GM12878 (cell line): ENCODE measurements around the gene CEP63. TPM values are rescaled to one million over a fixed set of nuclear protein-coding genes. Genes with fewer than 3 reads are reported as not detected.
A peak's percentile ranks its signal among the peaks of the same experiment; 100 is the strongest.

Source experiments
- BHLHE40 ChIP-seq, 2 experiments: fragments of 450-650 bp in 1 of 2; IDR thresholded peaks; 2 replicates each; pipeline ENCODE4 v1.6.1; 2011 to 2017; ENCODE audit warnings: low read depth in 2 of 2, borderline replicate concordance in 1 of 2, improper control_type of control experiment in 1 of 2, low read length in 1 of 2, mild to moderate bottlenecking in 1 of 2
- BMI1 ChIP-seq: fragments of 450-650 bp; IDR thresholded peaks from 2 replicates; pipeline ENCODE4 v1.6.1; 2016; ENCODE audit warnings: mild to moderate bottlenecking, moderate library complexity, borderline replicate concordance
- BRCA1 ChIP-seq: IDR thresholded peaks from 2 replicates; pipeline ENCODE4 v1.6.1; 2011; ENCODE audit warnings: low read depth, low read length, improper control_type of control experiment
- CHD1 ChIP-seq: IDR thresholded peaks from 2 replicates; pipeline ENCODE4 v1.6.1; 2012; ENCODE audit warnings: low read depth, low read length, improper control_type of control experiment
- CHD4 ChIP-seq: fragments of 200-600 bp; sonication (generic); IDR thresholded peaks from 2 replicates; pipeline ENCODE4 v1.6.1; 2016; ENCODE audit warnings: mild to moderate bottlenecking
- E4F1 ChIP-seq: fragments of 450-650 bp; IDR thresholded peaks from 2 replicates; pipeline ENCODE4 v1.6.1; 2018; ENCODE audit warnings: borderline replicate concordance, mild to moderate bottlenecking; ENCODE audit not compliant: partially characterized antibody
- ESRRA ChIP-seq: IDR thresholded peaks from 2 replicates; pipeline ENCODE4 v1.6.1; 2012; ENCODE audit warnings: mild to moderate bottlenecking, low read length, improper control_type of control experiment
- EZH2 ChIP-seq: IDR thresholded peaks from 2 replicates; pipeline ENCODE4 v1.6.1; 2012; ENCODE audit warnings: low read depth, mild to moderate bottlenecking, control low read depth, inconsistent platforms, low read length, borderline replicate concordance; ENCODE audit not compliant: control insufficient read depth
- GATAD2B ChIP-seq: fragments of 450-650 bp; conservative IDR thresholded peaks from 2 replicates; pipeline ENCODE4 v1.6.1; 2017; ENCODE audit warnings: low read depth, mild to moderate bottlenecking, moderate library complexity
- HCFC1 ChIP-seq: fragments of 150-350 bp; IDR thresholded peaks from 2 replicates; pipeline ENCODE4 v1.6.1; 2014; ENCODE audit warnings: low read length
- HDAC6 ChIP-seq: fragments of 200-600 bp; sonication (generic); IDR thresholded peaks from one replicate; pipeline ENCODE4 v1.8.0; 2017; ENCODE audit warnings: antibody characterized with exemption; ENCODE audit not compliant: unreplicated experiment
- JUNB ChIP-seq: IDR thresholded peaks from 2 replicates; pipeline ENCODE4 v1.6.1; 2016; ENCODE audit warnings: antibody characterized with exemption, mild to moderate bottlenecking
- MLLT1 ChIP-seq: fragments of 450-650 bp; IDR thresholded peaks from 2 replicates; pipeline ENCODE4 v1.6.1; 2016; ENCODE audit warnings: mild to moderate bottlenecking
- MXI1 ChIP-seq: fragments of 150-350 bp; IDR thresholded peaks from 2 replicates; pipeline ENCODE4 v1.6.1; 2011; ENCODE audit warnings: low read depth, mild to moderate bottlenecking, inconsistent platforms, low read length, improper control_type of control experiment
- NFIC ChIP-seq: IDR thresholded peaks from 2 replicates; pipeline ENCODE4 v1.6.1; 2012; ENCODE audit warnings: low read depth, mild to moderate bottlenecking, inconsistent platforms, low read length, moderate library complexity
- PML ChIP-seq: IDR thresholded peaks from 2 replicates; pipeline ENCODE4 v1.6.1; 2012; ENCODE audit warnings: low read length, inconsistent platforms
- POLR2A ChIP-seq: IDR thresholded peaks from 2 replicates; pipeline ENCODE4 v1.6.1; 2011; ENCODE audit warnings: low read depth, mild to moderate bottlenecking, low read length
- RELA ChIP-seq: fragments of 450-650 bp; IDR thresholded peaks from 2 replicates; pipeline ENCODE4 v1.8.0; 2014; ENCODE audit warnings: borderline replicate concordance; ENCODE audit not compliant: partially characterized antibody
- RFX5 ChIP-seq: IDR thresholded peaks from 2 replicates; pipeline ENCODE4 v1.6.1; 2011; ENCODE audit warnings: low read depth, low read length, improper control_type of control experiment
- SIN3A ChIP-seq: IDR thresholded peaks from 2 replicates; pipeline ENCODE4 v1.6.1; 2012; ENCODE audit warnings: low read depth, low read length, improper control_type of control experiment
- SREBF2 ChIP-seq: IDR thresholded peaks from 2 replicates; pipeline ENCODE4 v1.6.1; 2012; ENCODE audit warnings: mild to moderate bottlenecking, low read length
- SRF ChIP-seq, 2 experiments: IDR thresholded peaks; 2 replicates each; pipeline ENCODE4 v1.6.1; 2011; ENCODE audit warnings: low read depth in 2 of 2, low read length in 2 of 2, mild to moderate bottlenecking in 1 of 2, moderate library complexity in 1 of 2
- SUPT20H ChIP-seq: IDR thresholded peaks from 2 replicates; pipeline ENCODE4 v1.6.1; 2011; ENCODE audit warnings: low read depth, mild to moderate bottlenecking, low read length, moderate library complexity, borderline replicate concordance; ENCODE audit not compliant: control insufficient read depth
- TCF3 ChIP-seq: IDR thresholded peaks from 2 replicates; pipeline ENCODE4 v1.6.1; 2012; ENCODE audit warnings: low read depth, mild to moderate bottlenecking, low read length, borderline replicate concordance; ENCODE audit not compliant: insufficient read depth
- TCF7 ChIP-seq: IDR thresholded peaks from 2 replicates; pipeline ENCODE4 v1.6.1; 2014; ENCODE audit warnings: antibody characterized with exemption, borderline replicate concordance
- USF1 ChIP-seq: IDR thresholded peaks from 2 replicates; pipeline ENCODE4 v1.6.1; 2011; ENCODE audit warnings: borderline replicate concordance, low read depth, mild to moderate bottlenecking, moderate library complexity, mixed read lengths, low read length; ENCODE audit not compliant: insufficient read depth; ENCODE audit errors: extremely low read length
- polyA plus RNA-seq, 11 experiments: library from polyadenylated mRNA; depleted of rRNA in 4 of 11; unstranded in 6 of 11; stranded (reverse) in 5 of 11; fragments of >200 nt; fragmentation: Nextera tagmentation in 4 of 11; fragmentation: Illumina TruSeq in 1 of 11; extraction: Ambion mirVana in 4 of 11; extraction: Trizol in 1 of 11; gene quantifications; 1 replicate in 1 of 11; 2 replicates in 10 of 11; pipeline versions ENCODE4 v1.2.1 to v1.2.3, GENCODE V29; 2011 to 2016; ENCODE audit warnings: inconsistent platforms in 2 of 11, missing spikeins in 2 of 11, low read depth in 1 of 11
- total RNA-seq, 4 experiments: library from RNA; depleted of rRNA in 3 of 4; stranded (reverse); fragments of >200 nt in 3 of 4; fragmentation: Illumina TruSeq in 1 of 4; extraction: Trizol in 1 of 4; gene quantifications; 2 replicates each; pipeline versions ENCODE4 v1.2.1 to v1.2.3, GENCODE V29; 2013 to 2021

The CEP63 gene
- total and polyA plus RNA-seq, 10 of the 15 experiments (the other 5 are each of a cell fraction or from before 2014, with no cell fraction given) = 14.0 to 36.9 (median 26.8) TPM

GRCh38 chr3:134485718-134486576, at the start of gene CEP63, which contains the start of gene ANAPC13 (continued):
- peak; percentile 97 for TF ChIP-seq E4F1
- TF ChIP-seq JUNB = no peak; the same call in 1 of the 2 replicates
- TF ChIP-seq HDAC6 = no peak
- no peak for TF ChIP-seq EZH2
- TF ChIP-seq CHD4 = no peak
- peak; percentile 41 for TF ChIP-seq MXI1
- peak; percentile 69; the same call in 1 of the 2 replicates for TF ChIP-seq NFIC
- TF ChIP-seq RELA = peak; percentile 52
- peak; percentile 35 to 51; a peak in 1 of 4 replicates for TF ChIP-seq SRF (IDR thresholded peaks at IDR 0.05; ENCODE audit: low read depth in 2 of 2, low read length in 2 of 2)
- peak; percentile 80 for TF ChIP-seq MLLT1
- no peak for TF ChIP-seq SIN3A
- TF ChIP-seq BMI1 = no peak
- TF ChIP-seq ESRRA = no peak
- TF ChIP-seq SUPT20H = no peak
- TF ChIP-seq TCF7 = 0 out of 2 replicates have a peak, but pooled peaks have one; percentile 16
- no peak for TF ChIP-seq RFX5
- TF ChIP-seq TCF3 = peak; percentile 67; the same call in 1 of the 2 replicates
- TF ChIP-seq BRCA1 = no peak
- TF ChIP-seq GATAD2B = peak; percentile 73
- TF ChIP-seq SREBF2 = no peak
- TF ChIP-seq CHD1 = peak; percentile 96
- peak; percentile 89 for TF ChIP-seq POLR2A
- peak; percentile 66; the same call in 1 of the 2 replicates for TF ChIP-seq PML
- peak; percentile 52; the same call in 1 of the 2 replicates for TF ChIP-seq HCFC1
- TF ChIP-seq USF1 = peak; percentile 92
- TF ChIP-seq BHLHE40 (IDR thresholded peaks at IDR 0.05; ENCODE audit: borderline replicate concordance in 1 of 2, low read depth in 2 of 2, low read length in 1 of 2) = peak; percentile 97 to 99
